Spleen (tissue), 7 donors: ENCODE results near the gene PIK3CG.
"Not testable (repeated sequence)": the region's sequence is repeated elsewhere in the genome, so short reads cannot be mapped to it uniquely, and the experiment has no call there.

Experiments
- CTCF ChIP-seq, 11 experiments: fragments of 200-600 bp in 7 of 11; fragments of 450-650 bp in 4 of 11; sonication (generic) in 4 of 11; IDR thresholded peaks in 8 of 11; conservative IDR thresholded peaks in 3 of 11; 1 replicate in 7 of 11; 2 replicates in 4 of 11; pipeline versions ENCODE4 v1.4.0 to v1.8.0; 2016 to 2021; ENCODE audit warnings: antibody characterized with exemption in 11 of 11, inconsistent platforms in 4 of 11, mild to moderate bottlenecking in 1 of 11
- POLR2A ChIP-seq, 3 donors: fragments of 450-650 bp; IDR thresholded peaks; one replicate each; pipeline ENCODE4 v1.5.1; 2017; ENCODE audit warnings: antibody characterized with exemption in 3 of 3, mild to moderate bottlenecking in 1 of 3
- donor health status: DM: no; HTN: no; CAD: no; lungs with moderate emphysema.
- donor health status: DM: no; HTN: no; CAD: no.
- donor health status: DM: no; HTN: no; CAD: no.

- not testable (repeated sequence) for TF ChIP-seq POLR2A (IDR thresholded peaks at IDR 0.05); CTCF (IDR thresholded peaks at IDR 0.05 in 8 of 11, conservative IDR thresholded peaks at IDR 0.05 in 3 of 11)
These were observed 13.4 kb upstream of the PIK3CG start for GRCh38 chr7:106851632-106852031.
